Activated naive CD8-positive, alpha-beta T cell treated with anti-CD3 and anti-CD28 coated beads, Interleukin-2, amount 10 ng/mL, durations not matched to agents 7 days and 5 days (primary cell): ENCODE measurements around the gene VEZT. TPM values are rescaled to one million over a fixed set of nuclear protein-coding genes. Genes with fewer than 3 reads are reported as not detected.
A peak's percentile ranks its signal among the peaks of the same experiment; 100 is the strongest.

Source experiments
- ATAC-seq: fragments of 150-1000 bp; cut with Tn5 transposase; one replicate; pipeline ENCODE4 v1.10.0; 2021; ENCODE audit warnings: low read depth, moderate library complexity
- POLR2A ChIA-PET: fragments of 350-600 bp; sonication (Branson Sonifier 250); formaldehyde crosslinking; loops from one replicate; lab custom pipeline; 2021; ENCODE audit warnings: antibody characterized with exemption; lab: Charles Lee
- DNase-seq: peaks from one replicate; pipeline ENCODE4 v3.0.0; 2021
- H3K27ac Mint-ChIP-seq: one replicate; pipeline ENCODE4 v1.8.0; 2022; ENCODE audit warnings: mild to moderate bottlenecking, mixed read lengths
- H3K27me3 Mint-ChIP-seq: one replicate; pipeline ENCODE4 v1.8.0; 2022; ENCODE audit warnings: mild to moderate bottlenecking, moderate library complexity, mixed read lengths
- H3K36me3 Mint-ChIP-seq: one replicate; pipeline ENCODE4 v1.8.0; 2021; ENCODE audit warnings: mild to moderate bottlenecking, mixed read lengths
- H3K4me1 Mint-ChIP-seq: one replicate; pipeline ENCODE4 v1.8.0; 2021; ENCODE audit warnings: mixed read lengths
- H3K4me3 Mint-ChIP-seq: one replicate; pipeline ENCODE4 v1.8.0; 2022; ENCODE audit warnings: mild to moderate bottlenecking, moderate library complexity, mixed read lengths
- H3K9me3 Mint-ChIP-seq: one replicate; pipeline ENCODE4 v1.8.0; 2021; ENCODE audit warnings: mixed read lengths
- total RNA-seq, 2 experiments: library from RNA; stranded (reverse); gene quantifications; one replicate each; pipeline ENCODE4 v1.2.3, GENCODE V29; 2021

The VEZT gene
- total RNA-seq, 2 experiments from 2014 or later, result 33.7 to 37.1 TPM

DNA sequence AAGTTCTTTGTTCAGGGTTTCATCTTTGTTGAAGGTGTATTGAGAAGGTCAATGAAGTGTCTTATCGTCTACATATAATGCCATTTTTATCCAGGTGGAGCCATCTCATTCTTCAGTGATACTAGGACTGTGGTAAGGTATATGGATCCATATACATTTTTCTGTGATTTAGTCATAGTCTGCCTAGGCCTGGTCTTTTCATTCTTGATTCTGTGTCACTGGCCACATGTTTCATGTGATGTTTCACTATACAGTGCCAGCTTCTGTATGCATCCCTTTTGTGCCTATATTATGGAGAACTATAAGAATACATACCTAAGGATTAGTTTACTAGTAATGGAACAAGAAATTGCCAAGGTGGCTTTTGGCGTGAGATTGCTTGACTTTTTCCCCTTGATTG is 40.5 kb downstream of the VEZT start:
- Mint-ChIP-seq H3K9me3 (no peaks in the 10 kb centered on the region), H3K27ac (no peak overlapping the region), H3K4me1 (no peaks in the 10 kb centered on the region), H3K36me3 (peaks cover 9% of the 10 kb centered on the region), H3K4me3 (no peak overlapping the region), H3K27me3 (no peaks in the 10 kb centered on the region)
- POLR2A ChIA-PET, result no interaction called here
- no peak for ATAC-seq
- no peak for DNase-seq

DNA sequence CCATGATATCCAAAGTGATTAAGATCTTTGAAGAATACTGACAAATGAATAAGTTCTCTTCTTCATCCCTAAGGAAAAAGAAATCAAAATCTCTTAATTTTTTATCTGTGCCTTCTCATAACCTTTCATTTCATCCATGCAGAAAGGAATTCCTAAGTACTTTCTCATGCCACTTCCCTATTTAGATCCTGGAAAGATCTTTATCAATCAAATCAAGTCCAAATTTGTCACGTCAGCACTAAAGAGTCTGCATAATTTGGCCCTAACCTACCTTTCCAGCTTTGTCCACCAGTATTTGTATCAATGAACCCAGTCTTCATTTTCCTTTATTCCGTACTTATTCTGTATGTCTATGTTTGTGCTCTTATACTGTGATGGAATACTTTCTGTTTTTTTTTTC is 41.2 kb downstream of the VEZT start:
- no peaks in the 10 kb centered on the region for H3K9me3 Mint-ChIP-seq
- ATAC-seq, result no peak
- H3K27ac Mint-ChIP-seq, result no peak overlapping the region
- peaks cover 7% of the 10 kb centered on the region for H3K36me3 Mint-ChIP-seq
- H3K4me3 Mint-ChIP-seq, result no peak overlapping the region
- POLR2A ChIA-PET, result no interaction called here
- no peaks in the 10 kb centered on the region for H3K27me3 Mint-ChIP-seq
- H3K4me1 Mint-ChIP-seq, result no peaks in the 10 kb centered on the region
- DNase-seq, result no peak

DNA sequence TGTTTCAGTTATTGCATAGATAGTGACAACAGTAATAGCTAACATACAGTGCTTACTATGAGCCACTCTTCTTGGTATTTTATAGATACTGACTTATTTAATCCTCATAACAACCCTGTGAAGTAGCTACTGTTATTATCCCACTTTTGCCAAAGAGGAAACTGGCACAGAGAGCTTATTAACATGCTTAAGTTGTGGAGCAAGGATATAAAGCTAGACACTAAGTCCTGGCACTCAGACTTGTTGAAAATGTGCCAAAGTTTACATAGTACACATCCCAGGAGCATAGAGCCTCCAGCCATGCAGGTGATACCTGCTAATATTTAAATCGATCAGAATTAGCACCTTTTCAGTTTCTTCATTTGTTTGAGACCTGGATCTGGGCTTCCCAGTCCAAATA is 41.8 kb downstream of the VEZT start:
- Mint-ChIP-seq H3K4me1 (no peaks in the 10 kb centered on the region), H3K27me3 (no peaks in the 10 kb centered on the region), H3K36me3 (peaks cover 10% of the 10 kb centered on the region), H3K9me3 (no peaks in the 10 kb centered on the region), H3K27ac (no peak overlapping the region), H3K4me3 (no peak overlapping the region)
- DNase-seq (no peak), ATAC-seq (no peak)
- POLR2A ChIA-PET, result no interaction called here

DNA sequence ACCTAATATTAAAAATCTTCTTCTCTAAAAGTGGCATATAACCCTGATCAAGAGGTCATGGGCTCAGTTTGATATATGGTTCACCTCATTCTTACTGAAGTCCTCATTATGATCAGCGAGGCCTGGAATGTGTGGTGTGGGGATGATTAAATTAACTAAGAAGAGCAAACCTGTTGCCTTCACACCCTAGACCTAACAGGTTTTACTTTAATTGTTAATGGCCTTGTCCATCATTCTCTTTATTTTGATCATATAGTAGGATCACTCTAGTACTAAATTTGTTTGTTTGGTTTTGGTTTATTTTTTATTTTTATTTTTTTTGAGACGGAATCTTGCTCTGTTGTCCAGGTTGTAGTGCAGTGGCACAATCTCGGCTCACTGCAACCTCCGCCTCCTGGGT is 43.5 kb downstream of the VEZT start:
- H3K4me1 Mint-ChIP-seq, result no peaks in the 10 kb centered on the region
- POLR2A ChIA-PET, result no interaction called here
- DNase-seq (no peak), ATAC-seq (no peak)
- peaks cover 10% of the 10 kb centered on the region for H3K36me3 Mint-ChIP-seq
- no peaks in the 10 kb centered on the region for H3K9me3 Mint-ChIP-seq
- no peak overlapping the region for H3K4me3 Mint-ChIP-seq
- H3K27me3 Mint-ChIP-seq, result no peaks in the 10 kb centered on the region
- no peak overlapping the region for H3K27ac Mint-ChIP-seq

DNA sequence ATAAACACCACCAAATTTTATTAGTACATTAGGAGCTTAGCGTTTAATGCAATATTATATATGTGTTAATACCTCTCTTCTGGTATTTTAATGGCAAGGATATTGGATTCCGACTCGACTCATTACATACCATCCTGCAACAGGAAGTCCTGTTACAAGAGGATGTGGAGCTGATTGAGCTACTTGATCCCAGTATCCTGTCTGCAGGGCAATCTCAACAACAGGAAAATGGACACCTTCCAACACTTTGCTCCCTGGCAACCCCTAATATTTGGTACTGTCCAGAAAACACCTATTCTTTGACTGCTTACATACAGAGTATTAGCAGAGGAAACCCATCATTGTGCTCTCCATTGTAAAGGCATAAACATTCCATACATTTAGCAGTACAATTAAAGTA is 45.2 kb downstream of the VEZT start:
- no peak for DNase-seq
- POLR2A ChIA-PET, result no interaction called here
- Mint-ChIP-seq H3K4me3 (no peak overlapping the region), H3K27ac (no peak overlapping the region), H3K4me1 (no peaks in the 10 kb centered on the region), H3K27me3 (no peaks in the 10 kb centered on the region), H3K9me3 (no peaks in the 10 kb centered on the region), H3K36me3 (peaks cover 10% of the 10 kb centered on the region)
- no peak for ATAC-seq

DNA sequence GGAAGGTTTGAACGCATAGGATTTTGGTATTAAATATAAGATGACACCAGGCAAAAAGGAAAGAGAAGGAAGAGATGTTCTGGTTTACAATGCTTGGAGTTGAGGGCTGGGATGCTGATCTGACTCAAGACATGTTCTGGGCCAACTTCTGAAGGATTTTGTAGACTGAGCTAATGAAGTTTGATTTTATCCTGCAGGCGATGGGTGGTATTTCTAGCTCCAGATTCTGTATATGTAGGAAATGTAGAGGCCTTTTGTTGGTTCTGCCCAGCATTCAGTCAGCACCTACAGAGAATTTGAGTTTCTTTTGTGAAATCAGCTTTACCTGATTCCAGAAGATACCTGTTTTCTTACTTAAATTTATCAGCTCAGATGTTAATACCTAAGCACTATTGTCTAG is 48.2 kb downstream of the VEZT start:
- ATAC-seq (no peak), DNase-seq (no peak)
- H3K4me3 Mint-ChIP-seq, result no peak overlapping the region
- peaks cover 9% of the 10 kb centered on the region for H3K36me3 Mint-ChIP-seq
- POLR2A ChIA-PET, result no interaction called here
- no peaks in the 10 kb centered on the region for H3K27me3 Mint-ChIP-seq
- no peak overlapping the region for H3K27ac Mint-ChIP-seq
- no peaks in the 10 kb centered on the region for H3K4me1 Mint-ChIP-seq
- no peaks in the 10 kb centered on the region for H3K9me3 Mint-ChIP-seq

DNA sequence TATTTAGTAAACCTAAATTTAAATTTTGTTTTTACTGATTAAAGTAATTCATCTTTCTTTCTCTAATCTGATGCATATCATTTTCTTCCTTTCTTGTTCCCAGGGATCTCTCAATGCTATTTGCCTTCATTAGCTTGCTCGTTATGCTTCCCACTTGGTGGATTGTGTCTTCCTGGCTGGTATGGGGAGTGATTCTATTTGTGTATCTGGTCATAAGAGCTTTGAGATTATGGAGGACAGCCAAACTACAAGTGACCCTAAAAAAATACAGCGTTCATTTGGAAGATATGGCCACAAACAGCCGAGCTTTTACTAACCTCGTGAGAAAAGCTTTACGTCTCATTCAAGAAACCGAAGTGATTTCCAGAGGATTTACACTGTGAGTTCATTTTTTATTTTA is 48.6 kb downstream of the VEZT start:
- POLR2A ChIA-PET, result no interaction called here
- Mint-ChIP-seq H3K36me3 (peaks cover 9% of the 10 kb centered on the region), H3K27ac (no peak overlapping the region), H3K9me3 (no peaks in the 10 kb centered on the region), H3K27me3 (no peaks in the 10 kb centered on the region), H3K4me1 (no peaks in the 10 kb centered on the region), H3K4me3 (no peak overlapping the region)
- DNase-seq, result no peak
- ATAC-seq, result no peak

DNA sequence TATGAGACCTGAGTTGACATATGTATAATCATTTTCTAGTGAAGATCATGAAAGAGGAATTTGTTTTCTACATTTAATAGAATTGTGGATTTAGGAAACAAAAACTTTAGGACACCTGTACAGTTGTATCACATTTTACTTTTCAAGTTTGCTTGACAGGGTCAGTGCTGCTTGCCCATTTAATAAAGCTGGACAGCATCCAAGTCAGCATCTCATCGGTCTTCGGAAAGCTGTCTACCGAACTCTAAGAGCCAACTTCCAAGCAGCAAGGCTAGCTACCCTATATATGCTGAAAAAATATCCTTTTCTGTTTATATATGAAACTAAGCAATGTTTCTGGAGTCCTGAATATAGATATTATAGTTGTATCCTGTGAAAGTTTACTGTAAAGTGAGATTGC is 52.3 kb downstream of the VEZT start:
- Mint-ChIP-seq H3K27ac (no peak overlapping the region), H3K27me3 (no peaks in the 10 kb centered on the region), H3K4me1 (no peaks in the 10 kb centered on the region), H3K9me3 (no peaks in the 10 kb centered on the region), H3K4me3 (no peak overlapping the region), H3K36me3 (peaks cover 9% of the 10 kb centered on the region)
- POLR2A ChIA-PET, result no interaction called here
- DNase-seq (no peak), ATAC-seq (no peak)

DNA sequence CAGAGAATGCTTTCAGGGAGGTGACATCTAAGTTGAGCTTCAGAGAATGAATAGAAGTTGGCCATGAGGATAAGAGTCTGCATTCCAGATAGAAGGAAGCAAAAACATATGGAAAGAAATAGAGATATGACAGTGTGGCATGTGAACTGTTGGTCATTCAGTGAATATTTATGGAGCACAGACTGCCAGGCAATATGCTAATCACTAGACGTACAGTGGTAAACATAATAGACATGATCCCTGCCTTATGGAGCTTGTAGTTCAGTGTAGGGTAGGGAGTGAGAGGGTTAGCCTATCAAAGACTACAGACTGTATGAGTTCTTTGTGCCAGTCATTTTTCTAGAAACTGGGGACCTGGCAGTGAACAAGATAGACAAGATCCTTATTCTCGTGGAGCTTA is 53.9 kb downstream of the VEZT start:
- Mint-ChIP-seq H3K4me3 (no peak overlapping the region), H3K27ac (no peak overlapping the region), H3K36me3 (peaks cover 7% of the 10 kb centered on the region), H3K9me3 (no peaks in the 10 kb centered on the region), H3K27me3 (no peaks in the 10 kb centered on the region), H3K4me1 (no peaks in the 10 kb centered on the region)
- ATAC-seq, result no peak
- POLR2A ChIA-PET, result no interaction called here
- no peak for DNase-seq

DNA sequence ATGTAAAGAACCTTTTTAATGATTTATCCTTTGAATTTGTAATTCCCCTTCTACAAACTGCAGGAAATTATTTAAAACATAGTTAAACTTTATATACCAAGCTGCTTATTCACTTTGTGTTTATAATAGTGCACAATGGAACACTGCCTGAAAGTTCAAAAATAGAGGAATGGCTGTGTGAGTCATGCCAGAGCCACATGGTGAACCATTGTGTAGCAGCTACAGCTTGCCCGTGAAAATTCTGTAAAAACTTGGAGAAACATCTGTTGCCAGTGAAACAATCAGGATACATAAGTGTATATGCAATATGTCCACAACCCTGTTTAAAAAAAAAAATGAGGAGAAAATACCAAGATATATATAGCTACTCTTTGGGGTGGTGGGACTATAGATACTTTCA is 59.5 kb downstream of the VEZT start:
- Mint-ChIP-seq H3K27me3 (no peaks in the 10 kb centered on the region), H3K4me1 (peaks cover 7% of the 10 kb centered on the region)
- POLR2A ChIA-PET, result no interaction called here

DNA sequence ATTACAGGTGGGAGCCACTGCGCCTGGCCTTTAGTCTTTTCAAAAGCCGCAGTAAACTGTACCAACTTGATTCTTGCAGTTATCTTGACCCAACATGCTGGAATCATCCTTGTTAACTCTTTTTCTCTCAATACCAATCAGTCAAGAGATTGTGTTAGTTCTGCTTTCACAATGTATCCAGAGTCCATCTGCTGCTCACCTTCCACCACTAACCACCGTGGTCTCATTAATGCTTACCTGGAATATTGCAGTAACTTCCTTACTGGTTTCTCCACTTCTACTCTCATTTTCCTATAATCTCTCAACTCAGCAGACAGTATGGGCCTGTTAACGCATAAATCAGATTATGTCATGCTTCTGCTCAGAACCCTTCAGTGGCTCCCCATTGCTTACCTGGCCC is 62.2 kb downstream of the VEZT start:
- no peak for DNase-seq
- ATAC-seq, result no peak
- Mint-ChIP-seq H3K9me3 (no peaks in the 10 kb centered on the region), H3K27ac (peak overlapping the region; percentile 44), H3K36me3 (peaks cover 22% of the 10 kb centered on the region), H3K4me3 (no peak overlapping the region), H3K4me1 (peaks cover 7% of the 10 kb centered on the region), H3K27me3 (no peaks in the 10 kb centered on the region)
- POLR2A ChIA-PET, result no interaction called here

More for the DNA sequence above, 59.5 kb downstream of the VEZT start:
- H3K27ac Mint-ChIP-seq, result no peak overlapping the region
- no peak for DNase-seq
- peaks cover 18% of the 10 kb centered on the region for H3K36me3 Mint-ChIP-seq
- no peak for ATAC-seq
- no peaks in the 10 kb centered on the region for H3K9me3 Mint-ChIP-seq
- no peak overlapping the region for H3K4me3 Mint-ChIP-seq

DNA sequence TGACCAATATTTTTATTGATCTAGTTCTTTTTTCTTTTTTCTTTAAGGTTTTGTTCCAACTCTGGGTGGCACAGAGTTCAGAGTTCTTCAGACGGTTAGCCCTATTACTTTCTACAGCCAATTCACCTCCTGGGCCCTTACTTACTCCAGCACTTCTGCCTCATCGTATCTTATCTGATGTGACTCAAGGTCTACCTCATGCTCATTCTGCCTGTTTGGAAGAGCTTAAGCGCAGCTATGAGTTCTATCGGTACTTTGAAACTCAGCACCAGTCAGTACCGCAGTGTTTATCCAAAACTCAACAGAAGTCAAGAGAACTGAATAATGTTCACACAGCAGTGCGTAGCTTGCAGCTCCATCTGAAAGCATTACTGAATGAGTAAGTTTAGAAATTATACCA is 64.7 kb downstream of the VEZT start:
- DNase-seq (no peak), ATAC-seq (no peak)
- no peaks in the 10 kb centered on the region for H3K27me3 Mint-ChIP-seq
- H3K9me3 Mint-ChIP-seq, result no peaks in the 10 kb centered on the region
- peaks cover 7% of the 10 kb centered on the region for H3K4me1 Mint-ChIP-seq
- H3K4me3 Mint-ChIP-seq, result no peak overlapping the region
- H3K27ac Mint-ChIP-seq, result peak overlapping the region; percentile 43
- peaks cover 27% of the 10 kb centered on the region for H3K36me3 Mint-ChIP-seq
- POLR2A ChIA-PET, result no interaction called here

DNA sequence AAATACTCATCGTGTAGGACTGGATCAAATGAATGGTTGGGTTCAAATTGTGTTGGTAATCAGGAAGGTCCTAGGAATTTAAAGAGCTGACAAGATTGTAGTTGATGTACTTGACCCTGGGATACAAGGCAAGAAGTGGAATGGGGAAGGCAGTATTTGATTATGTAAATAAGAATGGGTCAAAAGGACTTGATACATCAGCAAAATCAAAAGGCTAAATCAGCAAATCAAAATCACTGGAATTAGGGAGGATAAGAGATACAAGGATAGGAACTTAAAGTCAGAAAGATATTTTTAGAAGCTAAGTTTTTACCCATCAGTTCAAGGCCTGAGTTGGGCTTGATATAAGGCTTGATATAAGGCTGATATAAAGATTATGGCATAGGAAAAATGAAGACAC is 65.8 kb downstream of the VEZT start:
- POLR2A ChIA-PET, result no interaction called here
- no peak overlapping the region for H3K4me3 Mint-ChIP-seq
- H3K36me3 Mint-ChIP-seq, result peaks cover 27% of the 10 kb centered on the region
- H3K4me1 Mint-ChIP-seq, result peaks cover 7% of the 10 kb centered on the region
- H3K27me3 Mint-ChIP-seq, result no peaks in the 10 kb centered on the region
- no peak for DNase-seq
- no peak overlapping the region for H3K27ac Mint-ChIP-seq
- no peak for ATAC-seq
- H3K9me3 Mint-ChIP-seq, result no peaks in the 10 kb centered on the region

DNA sequence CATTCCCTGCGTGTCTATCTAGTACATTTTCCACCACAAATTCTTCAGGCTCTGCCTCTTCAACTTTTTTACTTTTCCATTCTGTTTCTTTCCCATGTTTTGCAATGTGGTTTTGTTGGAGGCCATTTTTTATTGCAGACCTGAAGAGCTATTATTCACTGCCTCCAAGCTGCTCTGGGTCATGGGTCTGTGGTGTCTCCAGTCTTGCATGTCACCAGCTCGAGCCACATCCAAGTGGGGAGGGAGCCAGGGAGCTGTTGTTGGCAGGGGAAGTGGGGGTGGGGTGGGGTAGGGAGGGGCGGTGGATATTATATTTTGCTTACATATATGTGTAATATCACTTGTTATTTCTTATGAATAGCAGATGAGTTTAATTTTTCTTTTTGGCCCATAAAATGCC is 69.1 kb downstream of the VEZT start:
- DNase-seq (no peak), ATAC-seq (no peak)
- POLR2A ChIA-PET, result no interaction called here
- no peaks in the 10 kb centered on the region for H3K4me1 Mint-ChIP-seq
- no peak overlapping the region for H3K4me3 Mint-ChIP-seq
- H3K36me3 Mint-ChIP-seq, result peaks cover 24% of the 10 kb centered on the region
- H3K27me3 Mint-ChIP-seq, result no peaks in the 10 kb centered on the region
- H3K9me3 Mint-ChIP-seq, result no peaks in the 10 kb centered on the region
- H3K27ac Mint-ChIP-seq, result no peak overlapping the region

DNA sequence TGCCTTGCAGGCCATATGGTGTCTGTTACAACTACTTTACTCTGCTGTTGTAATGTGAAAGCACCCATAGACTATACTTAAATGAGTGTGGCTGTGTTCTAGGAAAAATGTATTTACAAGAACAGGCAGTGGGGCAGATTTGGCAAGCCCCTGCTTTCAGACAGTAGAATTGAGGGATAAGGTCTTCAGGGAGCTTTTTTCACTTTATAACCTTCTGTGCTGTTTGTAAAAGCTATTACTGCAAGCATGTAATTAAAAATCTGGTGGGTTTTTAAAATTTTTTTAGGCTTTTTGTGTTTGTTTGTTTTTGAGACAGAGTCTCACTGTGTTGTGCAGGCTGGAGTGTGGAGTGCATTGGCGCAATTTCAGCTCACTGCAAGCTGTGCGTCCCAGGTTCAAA is 73.9 kb downstream of the VEZT start:
- Mint-ChIP-seq H3K4me1 (no peaks in the 10 kb centered on the region), H3K36me3 (peaks cover 10% of the 10 kb centered on the region), H3K27me3 (no peaks in the 10 kb centered on the region), H3K4me3 (no peak overlapping the region), H3K9me3 (no peaks in the 10 kb centered on the region), H3K27ac (no peak overlapping the region)
- no peak for ATAC-seq
- DNase-seq, result no peak
- POLR2A ChIA-PET, result no interaction called here
